Transverse colon (tissue), 4 donors: ENCODE measurements around the gene LCN2. TPM values are rescaled to one million over a fixed set of nuclear protein-coding genes. Genes with fewer than 3 reads are reported as not detected.

Experiments
- DNase-seq: peaks from one replicate; pipeline ENCODE4 v3.0.0-alpha.2; 2019
- H3K27ac ChIP-seq, 4 donors: fragments of 200-600 bp; sonication (generic); 2 replicates each; pipeline ENCODE4 v1.5.1; 2016 to 2018; ENCODE audit warnings: inconsistent platforms in 4 of 4
- H3K27me3 ChIP-seq: fragments of 200-600 bp; sonication (generic); 2 replicates; pipeline ENCODE4 v1.5.1; 2017; ENCODE audit warnings: inconsistent platforms
- H3K36me3 ChIP-seq, 4 donors: fragments of 200-600 bp; sonication (generic); 2 replicates each; pipeline ENCODE4 v1.5.1; 2017 to 2019; ENCODE audit warnings: inconsistent platforms in 4 of 4
- H3K4me1 ChIP-seq, 4 donors: fragments of 200-600 bp; sonication (generic); 2 replicates each; pipeline ENCODE4 v1.5.1; 2017 to 2020; ENCODE audit warnings: inconsistent platforms in 4 of 4
- H3K4me3 ChIP-seq, 4 donors: fragments of 200-600 bp; sonication (generic); 1 replicate in 1 of 4; 2 replicates in 3 of 4; pipeline versions ENCODE4 v1.5.1 to v1.6.1; 2017 to 2019; ENCODE audit warnings: inconsistent platforms in 4 of 4
- H3K9me3 ChIP-seq, 2 donors: fragments of 200-600 bp; sonication (generic); 2 replicates each; pipeline ENCODE4 v1.5.1; 2017 to 2019; ENCODE audit warnings: inconsistent platforms in 2 of 2
- CTCF ChIP-seq, 5 experiments: fragments of 200-600 bp in 3 of 5; fragments of 450-650 bp in 2 of 5; sonication (generic) in 3 of 5; IDR thresholded peaks; 1 replicate in 2 of 5; 2 replicates in 3 of 5; pipeline ENCODE4 v1.5.1; 2016 to 2017; ENCODE audit warnings: antibody characterized with exemption in 5 of 5, inconsistent platforms in 3 of 5, mild to moderate bottlenecking in 2 of 5, moderate library complexity in 1 of 5
- EP300 ChIP-seq: sonication (generic); formaldehyde crosslinking; IDR thresholded peaks from one replicate; pipeline ENCODE4 v1.6.1; 2017; ENCODE audit warnings: antibody characterized with exemption, low read depth
- POLR2A ChIP-seq: fragments of 450-650 bp; IDR thresholded peaks from one replicate; pipeline ENCODE4 v1.6.1; 2016; ENCODE audit warnings: antibody characterized with exemption, mild to moderate bottlenecking, moderate library complexity
- POLR2AphosphoS5 ChIP-seq, 3 donors: sonication (generic); formaldehyde crosslinking; IDR thresholded peaks; one replicate each; pipeline ENCODE4 v1.6.1; 2016; ENCODE audit warnings: antibody characterized with exemption in 3 of 3
- WGBS, 2 donors: methylation state at CpG; one replicate each; pipeline ENCODE4 v1.1.5; 2018; ENCODE audit warnings: low coverage in 1 of 2; 5-methylcytosine and 5-hydroxymethylcytosine counted together
- in situ Hi-C, 4 donors: fragments of 200-750 bp; cut with MboI; loops; one replicate each; pipeline versions ENCODE4 v1.15.0 to v1.15.1; 2017; ENCODE audit warnings: low sequenced_read_pairs in 3 of 4, low pct_ligation_motif_present in 1 of 4, low pct_unique_long_range_greater_than_20kb in 1 of 4
- intact Hi-C: fragments of 100-400 bp; cut with DNase I; formaldehyde crosslinking; loops from one replicate; pipeline ENCODE4 v1.15.1; 2023; ENCODE audit warnings: low total_unique reads
- total RNA-seq, 4 donors: library from RNA; depleted of rRNA; stranded (reverse); fragments of >200 nt; gene quantifications; one replicate each; pipeline ENCODE4 v1.1.0, GENCODE V29; 2016

LCN2 gene
- total RNA-seq, 4 donors from 2014 or later = 8.6 to 115 (median 37.3) TPM

- Histone ChIP-seq H3K4me1 (peaks cover 10 to 26% (median 20%) of the 10 kb centered on the region in 4 donors), H3K9me3 (no peaks in the 10 kb centered on the region), H3K27ac (peak overlapping the region; percentile 75 to 85 (median 78)), H3K27me3 (no peaks in the 10 kb centered on the region), H3K36me3 (no peaks in the 10 kb centered on the region), H3K4me3 (no peak overlapping the region)
- WGBS, 2 donors = 88% methylated on average over 5 of the region's 5 CpGs; no CpG with 5 or more reads in 1 of the 2 donors
- no peak for DNase-seq
- in situ Hi-C loops (loop anchor here in 1 of 4 donors (25.0 kb wide), 1 partner anchor 111 kb away; no protein-coding TSS in a partner anchor), intact Hi-C loops (no loop called here)
- no peak for TF ChIP-seq POLR2AphosphoS5 (IDR thresholded peaks at IDR 0.05)
- no peak for TF ChIP-seq CTCF (IDR thresholded peaks at IDR 0.05)
- TF ChIP-seq EP300 = no peak
- no peak for TF ChIP-seq POLR2A
Measured at GRCh38 chr9:128148509-128149000, 698 bp upstream of the LCN2 start.

- Histone ChIP-seq H3K9me3 (no peaks in the 10 kb centered on the region), H3K27me3 (no peaks in the 10 kb centered on the region), H3K4me3 (no peak overlapping the region), H3K4me1 (peaks cover 10 to 19% (median 17%) of the 10 kb centered on the region in 4 donors), H3K27ac (peak overlapping the region; percentile 75 to 85 (median 78)), H3K36me3 (no peaks in the 10 kb centered on the region)
- 69 to 72% methylated on average over 5 to 11 of the region's 11 CpGs for WGBS, 2 donors
- in situ Hi-C loops = loop anchor here in 1 of 4 donors (25.0 kb wide), 1 partner anchor 113 kb away; no protein-coding TSS in a partner anchor
- intact Hi-C loops = no loop called here
- TF ChIP-seq EP300 (no peak), CTCF (IDR thresholded peaks at IDR 0.05) (no peak), POLR2AphosphoS5 (IDR thresholded peaks at IDR 0.05) (no peak), POLR2A (no peak)
- no peak for DNase-seq
Measured at GRCh38 chr9:128149951-128150593, 819 bp downstream of the LCN2 start.

- intact Hi-C loops (no loop called here), in situ Hi-C loops (no loop called here)
- H3K4me3 ChIP-seq = no peak overlapping the region
- no peaks in the 10 kb centered on the region for H3K27me3 ChIP-seq
- peak; percentile 53 for DNase-seq
- H3K4me1 ChIP-seq = peaks cover 10 to 19% (median 17%) of the 10 kb centered on the region in 4 donors
- H3K36me3 ChIP-seq = no peaks in the 10 kb centered on the region
- TF ChIP-seq CTCF (IDR thresholded peaks at IDR 0.05) (no peak), POLR2A (no peak), EP300 (no peak), POLR2AphosphoS5 (IDR thresholded peaks at IDR 0.05) (no peak)
- WGBS, 2 donors = 64 to 80% methylated on average over 1 to 19 of the region's 19 CpGs
- H3K27ac ChIP-seq = no peak overlapping the region
- H3K9me3 ChIP-seq = no peaks in the 10 kb centered on the region
Measured at GRCh38 chr9:128150594-128151308, 1.5 kb downstream of the LCN2 start.

- Histone ChIP-seq H3K4me3 (no peak overlapping the region), H3K27me3 (no peaks in the 10 kb centered on the region), H3K9me3 (no peaks in the 10 kb centered on the region), H3K27ac (no peak overlapping the region), H3K4me1 (peaks cover 10 to 19% (median 17%) of the 10 kb centered on the region in 4 donors), H3K36me3 (no peaks in the 10 kb centered on the region)
- 88 to 100% methylated on average over 1 to 17 of the region's 18 CpGs for WGBS, 2 donors
- in situ Hi-C loops (no loop called here), intact Hi-C loops (no loop called here)
- TF ChIP-seq CTCF (IDR thresholded peaks at IDR 0.05) = no peak
- no peak for TF ChIP-seq EP300
- TF ChIP-seq POLR2A = no peak
- no peak for TF ChIP-seq POLR2AphosphoS5 (IDR thresholded peaks at IDR 0.05)
- no peak for DNase-seq
Measured at GRCh38 chr9:128151309-128152132, 2.3 kb downstream of the LCN2 start.
